HG02938 (cell line): ENCODE measurements around the gene PPP1R14C.

Source experiments
- ATAC-seq: cut with Tn5 transposase; IDR thresholded peaks from one replicate; pipeline ENCODE4 v1.9.1; 2021; ENCODE audit warnings: mild to moderate bottlenecking, moderate library complexity; ENCODE audit not compliant: unreplicated experiment

The PPP1R14C gene

GRCh38 chr6:150189122-150189521 lies 46.3 kb downstream of the PPP1R14C start:
- no peak for ATAC-seq

- no peak for ATAC-seq
Observed at GRCh38 chr6:150191809-150192208, 49.0 kb downstream of the PPP1R14C start.

- ATAC-seq, result no peak
Observed at GRCh38 chr6:150194195-150194594, 51.4 kb downstream of the PPP1R14C start.

- no peak for ATAC-seq
Observed at GRCh38 chr6:150195996-150196417, 53.2 kb downstream of the PPP1R14C start.

- ATAC-seq, result no peak
Observed at GRCh38 chr6:150196942-150197745, 54.3 kb downstream of the PPP1R14C start.

GRCh38 chr6:150198532-150198931 lies 55.7 kb downstream of the PPP1R14C start:
- no peak for ATAC-seq

DNA sequence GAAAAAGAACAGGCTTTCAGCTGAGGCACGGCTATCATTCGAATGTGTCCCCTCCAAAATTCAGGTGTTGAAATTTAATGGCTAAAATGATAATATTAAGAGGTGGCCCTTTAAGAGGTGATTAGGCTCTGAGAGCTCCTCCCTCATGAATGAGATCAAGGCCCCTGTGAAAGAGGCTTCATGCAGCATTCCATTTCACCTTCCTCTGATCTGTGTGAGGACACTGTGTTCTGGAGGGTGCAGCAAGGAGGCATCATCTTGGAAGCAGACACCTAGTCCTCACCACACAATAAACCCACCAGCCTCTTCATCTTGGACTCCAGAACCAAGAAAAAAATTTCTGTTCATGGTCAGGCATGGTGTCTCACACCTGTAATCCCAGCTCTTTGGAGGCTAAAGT lies 56.4 kb downstream of the PPP1R14C start:
- ATAC-seq, result no peak

DNA sequence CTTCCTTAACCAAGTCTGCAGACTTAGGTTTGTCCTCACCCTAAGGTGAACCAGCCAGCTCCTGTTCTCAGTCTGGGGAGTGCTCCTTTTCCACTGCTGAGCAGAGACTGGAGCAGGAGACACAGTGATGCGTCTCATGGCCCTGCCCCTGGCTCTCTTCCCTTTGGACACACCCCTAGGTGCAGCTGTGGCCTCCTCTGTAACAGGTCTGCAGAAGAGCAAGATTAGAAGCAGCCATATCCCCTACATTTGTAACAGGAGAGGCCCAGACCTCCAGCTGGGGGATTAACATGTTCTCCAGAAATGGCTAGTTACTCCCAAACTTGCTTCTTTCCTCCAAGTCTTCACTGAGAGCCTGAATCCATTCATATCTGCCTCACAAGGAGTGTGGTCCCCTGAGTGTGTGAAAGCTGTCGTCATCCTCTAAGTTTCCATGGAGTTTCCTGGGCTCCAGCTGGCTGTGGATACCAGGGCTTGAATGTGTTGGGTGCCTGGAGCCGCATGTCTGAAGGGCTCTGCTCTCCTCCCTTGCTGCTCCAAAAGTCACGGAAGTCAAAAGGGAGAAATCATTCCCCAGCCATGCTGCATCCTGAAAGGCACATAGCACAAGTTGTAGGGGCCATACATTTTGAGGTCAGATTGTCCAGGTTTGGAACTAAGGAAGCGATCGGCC lies 57.7 kb downstream of the PPP1R14C start:
- ATAC-seq, result no peak

DNA sequence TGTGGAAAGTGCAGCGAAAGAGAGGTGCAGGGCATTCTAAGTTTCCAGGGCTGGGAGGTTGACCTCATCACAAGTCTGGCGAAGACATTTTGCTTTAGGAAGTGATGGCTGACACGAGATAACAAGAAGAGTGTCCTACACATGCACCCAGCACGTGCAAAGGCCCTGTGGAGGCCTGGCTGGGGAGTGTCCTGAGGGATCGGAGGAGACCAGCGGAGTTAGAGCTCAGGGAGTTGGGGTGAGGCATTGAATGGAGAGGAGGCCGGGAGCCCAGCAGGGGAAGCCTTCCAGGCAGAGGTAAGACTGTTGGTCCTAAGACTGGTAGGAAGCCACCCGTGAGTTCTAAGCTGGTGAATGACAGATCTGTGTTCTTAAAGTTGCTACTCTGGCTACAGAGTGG lies 58.4 kb downstream of the PPP1R14C start:
- ATAC-seq, result no peak

DNA sequence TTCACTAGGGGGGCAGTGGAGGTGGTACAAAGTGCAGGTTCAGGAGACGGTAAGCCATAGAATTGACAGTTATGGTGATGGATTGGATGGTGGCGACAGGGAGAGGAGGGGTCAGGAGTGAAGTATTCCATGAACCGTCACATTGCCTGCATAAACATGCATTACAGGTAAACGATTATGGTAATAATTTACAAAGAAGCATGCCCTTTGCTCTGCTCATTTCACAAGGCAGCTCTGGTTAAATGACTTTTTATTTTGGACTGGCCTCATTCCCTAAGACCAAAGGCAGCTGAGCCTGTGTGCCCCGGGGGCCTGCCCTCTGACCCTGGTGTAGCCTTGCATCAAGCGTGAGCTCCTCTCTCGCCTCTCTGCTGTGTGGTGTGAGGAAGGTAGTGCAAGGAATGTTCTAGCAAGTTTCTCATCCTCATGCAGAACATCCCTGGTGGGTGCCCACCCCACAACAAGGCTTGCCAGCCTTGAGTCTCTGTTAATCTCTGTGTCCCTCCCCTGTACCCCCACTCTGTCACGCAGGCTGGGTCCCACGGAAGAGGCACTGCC lies 59.0 kb downstream of the PPP1R14C start:
- ATAC-seq, result no peak

GRCh38 chr6:150202404-150202803 lies 59.6 kb downstream of the PPP1R14C start:
- no peak for ATAC-seq

- no peak for ATAC-seq
Observed at GRCh38 chr6:150202934-150203333, 60.1 kb downstream of the PPP1R14C start.

DNA sequence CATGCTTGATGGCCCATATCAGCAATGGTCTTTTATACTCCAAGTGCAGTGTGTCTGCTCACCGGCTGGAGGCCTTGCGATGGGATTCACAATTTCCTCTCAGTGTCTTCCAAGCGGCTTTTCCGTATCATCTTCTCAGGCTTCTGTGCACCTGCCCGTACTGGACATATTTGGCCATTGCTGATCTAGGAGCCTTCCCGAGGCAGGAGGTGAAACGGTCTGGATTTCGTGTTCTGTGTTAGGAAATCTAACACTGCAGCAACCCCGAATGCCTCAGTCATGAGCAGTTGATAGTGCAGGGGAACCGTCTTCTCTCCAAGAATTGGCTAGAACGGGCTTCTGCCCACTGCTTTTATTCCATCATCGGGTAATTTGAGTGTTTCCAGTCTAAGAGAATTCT lies 60.5 kb downstream of the PPP1R14C start:
- ATAC-seq, result no peak

GRCh38 chr6:150203871-150204545 lies 61.2 kb downstream of the PPP1R14C start:
- no peak for ATAC-seq

DNA sequence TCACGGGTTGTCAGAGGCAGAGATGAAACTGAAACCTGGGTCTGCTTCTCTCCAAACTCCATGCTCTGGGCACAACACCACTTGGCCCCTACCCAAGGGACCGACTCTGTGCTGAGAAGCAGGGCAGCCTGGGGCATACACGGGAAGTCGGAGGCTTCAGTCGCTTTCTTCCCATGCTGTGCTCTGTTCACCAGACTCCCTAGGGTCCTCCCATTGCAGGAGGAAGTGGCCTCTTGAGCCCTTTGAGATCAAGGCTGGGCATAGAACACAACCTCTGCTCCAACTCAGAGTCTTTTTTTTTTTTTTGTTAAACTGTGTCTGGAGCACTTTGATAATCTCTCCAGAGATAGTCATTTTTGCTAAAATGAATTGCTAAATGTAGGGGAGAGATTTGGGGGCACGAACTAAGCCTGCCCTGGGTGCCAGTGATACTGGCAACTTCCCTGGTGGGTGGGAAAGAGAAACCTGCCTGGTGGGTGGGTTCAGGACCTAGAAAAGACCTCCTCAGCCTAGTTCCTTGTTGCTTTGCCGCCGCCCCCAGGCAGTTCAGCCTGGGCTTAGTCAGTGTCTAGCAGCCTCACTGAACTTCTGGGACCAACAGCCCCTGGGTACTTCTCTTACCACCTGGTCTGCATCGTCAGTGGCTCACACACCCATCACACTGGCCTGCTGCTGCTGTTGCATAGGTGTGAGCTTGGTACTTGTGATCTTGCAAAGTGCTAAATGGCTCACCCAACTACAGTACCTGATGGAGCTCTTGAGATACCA lies 62.0 kb downstream of the PPP1R14C start:
- ATAC-seq, result no peak

- ATAC-seq, result no peak
Observed at GRCh38 chr6:150207931-150208570, 65.2 kb downstream of the PPP1R14C start.

GRCh38 chr6:150208611-150209352 lies 65.9 kb downstream of the PPP1R14C start:
- no peak for ATAC-seq

DNA sequence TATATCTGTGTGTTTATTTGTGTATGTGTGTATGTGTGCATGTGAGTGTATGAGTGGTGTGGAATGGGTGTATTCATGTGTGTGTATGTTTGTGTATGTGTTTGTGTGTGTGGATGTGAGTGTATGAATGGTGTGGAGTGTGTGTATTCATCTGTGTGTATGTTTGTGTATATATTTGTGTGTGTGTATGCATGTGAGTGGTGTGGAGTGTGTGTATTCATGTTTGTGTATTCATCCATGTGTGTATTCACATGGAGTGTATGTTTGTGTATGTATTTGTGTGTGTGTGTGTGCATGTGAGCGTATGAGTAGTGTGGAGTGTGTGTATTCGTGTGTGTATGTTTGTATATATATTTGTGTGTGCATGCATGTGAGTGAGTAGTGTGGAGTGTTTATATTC lies 66.6 kb downstream of the PPP1R14C start:
- no peak for ATAC-seq

DNA sequence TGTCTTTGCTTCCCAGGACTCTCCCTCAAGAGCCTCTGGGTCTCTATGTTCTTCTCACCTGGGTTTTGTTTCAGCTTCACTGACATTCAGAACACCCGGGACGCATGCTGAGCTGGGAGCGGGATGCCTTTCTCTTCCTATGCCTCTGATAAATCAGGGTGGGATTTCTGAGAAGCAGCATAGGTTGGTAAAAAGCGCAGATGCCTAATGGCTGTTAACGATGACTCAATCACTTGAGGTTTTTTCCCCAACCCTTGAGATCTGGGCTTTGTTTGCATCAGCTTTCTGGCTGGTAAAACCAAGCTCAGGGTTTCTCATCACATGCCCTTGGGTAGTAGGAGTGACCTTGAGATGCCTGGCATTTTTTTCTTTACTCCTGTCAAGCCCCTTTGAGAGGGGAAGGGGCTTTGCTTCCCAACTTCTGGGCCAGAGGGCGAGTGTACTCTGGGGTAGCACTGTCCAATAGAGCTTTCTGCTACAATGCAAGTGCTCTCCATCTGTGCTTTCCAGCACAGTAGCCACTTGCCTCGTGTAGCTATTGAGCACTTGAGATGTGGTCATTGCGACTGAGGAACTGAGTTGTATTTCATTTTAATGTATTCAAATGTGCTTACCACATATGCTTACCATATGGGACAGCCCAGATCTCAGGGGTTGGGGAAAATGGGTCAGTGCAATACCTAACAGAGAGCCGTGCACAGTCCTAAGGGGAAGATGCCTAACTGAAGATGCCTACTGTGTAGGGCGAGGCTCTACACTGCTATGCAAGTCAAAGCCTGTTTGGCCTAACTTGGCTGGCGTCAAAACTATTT lies 69.1 kb downstream of the PPP1R14C start:
- ATAC-seq, result no peak
